ENCODE measurements around the gene GPR132. TPM values are rescaled to one million over a fixed set of nuclear protein-coding genes. Genes with fewer than 3 reads are reported as not detected.

Gene GPR132
- polyA plus RNA-seq, 1 donor from 2014 or later = not detected

GRCh38 chr14:105060751-105061427 is 4.3 kb downstream of the GPR132 start:
- Histone ChIP-seq H3K27me3 (ENCODE audit: insufficient read depth, low read depth, low read length) (no peaks in the 10 kb centered on the region), H3K9ac (ENCODE audit: low read length) (no peak overlapping the region), H3K27ac (ENCODE audit: low read length) (no peak overlapping the region), H3K4me3 (ENCODE audit: low read length) (no peak overlapping the region), H2AFZ (ENCODE audit: low read depth, low read length) (no peak overlapping the region), H3F3A (ENCODE audit: insufficient read depth, low read length, poor library complexity, severe bottlenecking) (no peaks in the 10 kb centered on the region), H3K36me3 (ENCODE audit: insufficient read depth, low read length) (no peaks in the 10 kb centered on the region), H3K9me2 (ENCODE audit: insufficient read depth, low read length) (no peaks in the 10 kb centered on the region), H4K20me1 (ENCODE audit: insufficient read depth) (no peaks in the 10 kb centered on the region), H3K79me2 (replicated peaks; ENCODE audit: insufficient read depth, low read length) (no peaks in the 10 kb centered on the region), H3K9me3 (ENCODE audit: low read length) (no peaks in the 10 kb centered on the region), H3K4me2 (ENCODE audit: low read length) (no peak overlapping the region)
- TF ChIP-seq EP300 (conservative IDR thresholded peaks at IDR 0.05; ENCODE audit: poor library complexity, severe bottlenecking) (no peak), SMC3 (conservative IDR thresholded peaks at IDR 0.05; ENCODE audit: poor library complexity) (no peak), EZH2 (IDR thresholded peaks at IDR 0.05; ENCODE audit: borderline replicate concordance, insufficient read depth, low read length, poor library complexity, severe bottlenecking) (no peak), CTCF (IDR thresholded peaks at IDR 0.05; ENCODE audit: poor library complexity, severe bottlenecking) (no peak), MXI1 (conservative IDR thresholded peaks at IDR 0.05; ENCODE audit: poor library complexity, severe bottlenecking) (no peak), TAF1 (IDR thresholded peaks at IDR 0.05; ENCODE audit: low read depth) (no peak), POLR2AphosphoS5 (IDR thresholded peaks at IDR 0.05) (no peak), RAD21 (conservative IDR thresholded peaks at IDR 0.05) (no peak)
- TF ChIP-seq, protein P1, sequence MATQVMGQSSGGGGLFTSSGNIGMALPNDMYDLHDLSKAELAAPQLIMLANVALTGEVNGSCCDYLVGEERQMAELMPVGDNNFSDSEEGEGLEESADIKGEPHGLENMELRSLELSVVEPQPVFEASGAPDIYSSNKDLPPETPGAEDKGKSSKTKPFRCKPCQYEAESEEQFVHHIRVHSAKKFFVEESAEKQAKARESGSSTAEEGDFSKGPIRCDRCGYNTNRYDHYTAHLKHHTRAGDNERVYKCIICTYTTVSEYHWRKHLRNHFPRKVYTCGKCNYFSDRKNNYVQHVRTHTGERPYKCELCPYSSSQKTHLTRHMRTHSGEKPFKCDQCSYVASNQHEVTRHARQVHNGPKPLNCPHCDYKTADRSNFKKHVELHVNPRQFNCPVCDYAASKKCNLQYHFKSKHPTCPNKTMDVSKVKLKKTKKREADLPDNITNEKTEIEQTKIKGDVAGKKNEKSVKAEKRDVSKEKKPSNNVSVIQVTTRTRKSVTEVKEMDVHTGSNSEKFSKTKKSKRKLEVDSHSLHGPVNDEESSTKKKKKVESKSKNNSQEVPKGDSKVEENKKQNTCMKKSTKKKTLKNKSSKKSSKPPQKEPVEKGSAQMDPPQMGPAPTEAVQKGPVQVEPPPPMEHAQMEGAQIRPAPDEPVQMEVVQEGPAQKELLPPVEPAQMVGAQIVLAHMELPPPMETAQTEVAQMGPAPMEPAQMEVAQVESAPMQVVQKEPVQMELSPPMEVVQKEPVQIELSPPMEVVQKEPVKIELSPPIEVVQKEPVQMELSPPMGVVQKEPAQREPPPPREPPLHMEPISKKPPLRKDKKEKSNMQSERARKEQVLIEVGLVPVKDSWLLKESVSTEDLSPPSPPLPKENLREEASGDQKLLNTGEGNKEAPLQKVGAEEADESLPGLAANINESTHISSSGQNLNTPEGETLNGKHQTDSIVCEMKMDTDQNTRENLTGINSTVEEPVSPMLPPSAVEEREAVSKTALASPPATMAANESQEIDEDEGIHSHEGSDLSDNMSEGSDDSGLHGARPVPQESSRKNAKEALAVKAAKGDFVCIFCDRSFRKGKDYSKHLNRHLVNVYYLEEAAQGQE (IDR thresholded peaks at IDR 0.05; ENCODE audit: borderline replicate concordance) = no peak

- no peaks in the 10 kb centered on the region for H3F3A ChIP-seq (ENCODE audit: insufficient read depth, low read length, poor library complexity, severe bottlenecking)
- H2AFZ ChIP-seq (ENCODE audit: low read depth, low read length) = no peak overlapping the region
- no peaks in the 10 kb centered on the region for H3K27me3 ChIP-seq (ENCODE audit: insufficient read depth, low read depth, low read length)
- TF ChIP-seq, protein P1 (IDR thresholded peaks at IDR 0.05; ENCODE audit: borderline replicate concordance) = no peak
- no peak for TF ChIP-seq EZH2 (IDR thresholded peaks at IDR 0.05; ENCODE audit: borderline replicate concordance, insufficient read depth, low read length, poor library complexity, severe bottlenecking)
- TF ChIP-seq MXI1 (conservative IDR thresholded peaks at IDR 0.05; ENCODE audit: poor library complexity, severe bottlenecking) = no peak
- no peak for TF ChIP-seq POLR2AphosphoS5 (IDR thresholded peaks at IDR 0.05)
- no peak for TF ChIP-seq SMC3 (conservative IDR thresholded peaks at IDR 0.05; ENCODE audit: poor library complexity)
- TF ChIP-seq CTCF (IDR thresholded peaks at IDR 0.05; ENCODE audit: poor library complexity, severe bottlenecking) = no peak
- no peak for TF ChIP-seq EP300 (conservative IDR thresholded peaks at IDR 0.05; ENCODE audit: poor library complexity, severe bottlenecking)
- no peaks in the 10 kb centered on the region for H3K9me3 ChIP-seq (ENCODE audit: low read length)
- H3K4me2 ChIP-seq (ENCODE audit: low read length) = no peak overlapping the region
- H3K9ac ChIP-seq (ENCODE audit: low read length) = no peak overlapping the region
- no peaks in the 10 kb centered on the region for H3K36me3 ChIP-seq (ENCODE audit: insufficient read depth, low read length)
- H3K9me2 ChIP-seq (ENCODE audit: insufficient read depth, low read length) = no peaks in the 10 kb centered on the region
- H3K79me2 ChIP-seq (replicated peaks; ENCODE audit: insufficient read depth, low read length) = no peaks in the 10 kb centered on the region
- H4K20me1 ChIP-seq (ENCODE audit: insufficient read depth) = no peaks in the 10 kb centered on the region
- H3K4me3 ChIP-seq (ENCODE audit: low read length) = no peak overlapping the region
- no peak overlapping the region for H3K27ac ChIP-seq (ENCODE audit: low read length)
These were observed 5.2 kb downstream of the GPR132 start for GRCh38 chr14:105059925-105060565.
